Stimulated activated CD8-positive, alpha-beta memory T cell treated with anti-CD3 and anti-CD28 coated beads, Interleukin-4, amount 100 ng/mL, for 24 hours (primary cell): Measurements from ENCODE around the gene CHD9.

Source experiments
- DNase-seq: peaks from one replicate; pipeline ENCODE4 v3.0.0-alpha.2; 2020; ENCODE audit warnings: low read depth

Gene CHD9

GRCh38 chr16:53372992-53373871, 318.4 kb downstream of the CHD9 start:
- peak; percentile 59 for DNase-seq

GRCh38 chr16:53374800-53375199, 320.0 kb downstream of the CHD9 start:
- no peak for DNase-seq

DNA sequence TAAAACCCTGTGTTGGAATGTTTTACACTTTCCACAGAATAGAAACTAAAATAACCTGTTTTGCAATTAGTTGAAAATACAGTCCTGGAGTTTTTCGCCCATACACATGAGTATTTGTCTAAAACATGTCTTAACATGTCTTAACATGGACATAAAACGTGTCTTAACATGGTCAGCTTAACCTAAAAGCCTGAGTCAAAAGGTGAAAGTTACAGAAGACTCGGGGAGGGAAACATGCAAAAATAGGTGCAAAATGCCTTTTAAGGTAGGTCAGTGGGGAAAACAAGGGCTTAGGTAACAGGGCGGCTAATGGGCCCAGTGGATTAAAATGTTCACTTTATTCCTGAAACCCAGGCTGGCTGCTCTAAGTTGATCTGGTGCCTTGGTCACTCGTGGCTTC, 323.3 kb downstream of the CHD9 start:
- DNase-seq = no peak
